Subcutaneous abdominal adipose tissue (tissue), 5 donors: ENCODE measurements around the gene UNKL.

Experiments used
- H3K27ac ChIP-seq: one replicate; pipeline ENCODE4 v1.7.0; 2013; ENCODE audit warnings: low read depth, mild to moderate bottlenecking, inconsistent platforms, low read length, moderate library complexity
- H3K27me3 ChIP-seq, 5 donors: one replicate each; pipeline ENCODE4 v1.7.0; 2013; ENCODE audit warnings: low read length in 5 of 5, inconsistent platforms in 1 of 5; ENCODE audit not compliant: control insufficient read depth in 5 of 5, insufficient read depth in 4 of 5
- H3K36me3 ChIP-seq, 5 donors: one replicate each; pipeline ENCODE4 v1.7.0; 2013; ENCODE audit warnings: low read length in 5 of 5; ENCODE audit not compliant: control insufficient read depth in 5 of 5, insufficient read depth in 5 of 5
- H3K4me1 ChIP-seq, 5 donors: one replicate each; pipeline ENCODE4 v1.7.0; 2013; ENCODE audit warnings: low read length in 5 of 5, mild to moderate bottlenecking in 3 of 5, moderate library complexity in 1 of 5; ENCODE audit not compliant: control insufficient read depth in 5 of 5, insufficient read depth in 5 of 5
- H3K4me3 ChIP-seq, 5 donors: one replicate each; pipeline ENCODE4 v1.7.0; 2013; ENCODE audit warnings: low read length in 5 of 5, low read depth in 1 of 5
- H3K9ac ChIP-seq, 5 donors: one replicate each; pipeline ENCODE4 v1.7.0; 2013; ENCODE audit warnings: low read length in 5 of 5, mild to moderate bottlenecking in 4 of 5, moderate library complexity in 3 of 5
- H3K9me3 ChIP-seq, 5 donors: one replicate each; pipeline ENCODE4 v1.7.0; 2013; ENCODE audit warnings: low read length in 5 of 5; ENCODE audit not compliant: control insufficient read depth in 5 of 5
- donor health status: healthy.
- donor health status: healthy.
- donor health status: healthy.
- donor health status: healthy.
- donor health status: healthy.

The UNKL gene

DNA sequence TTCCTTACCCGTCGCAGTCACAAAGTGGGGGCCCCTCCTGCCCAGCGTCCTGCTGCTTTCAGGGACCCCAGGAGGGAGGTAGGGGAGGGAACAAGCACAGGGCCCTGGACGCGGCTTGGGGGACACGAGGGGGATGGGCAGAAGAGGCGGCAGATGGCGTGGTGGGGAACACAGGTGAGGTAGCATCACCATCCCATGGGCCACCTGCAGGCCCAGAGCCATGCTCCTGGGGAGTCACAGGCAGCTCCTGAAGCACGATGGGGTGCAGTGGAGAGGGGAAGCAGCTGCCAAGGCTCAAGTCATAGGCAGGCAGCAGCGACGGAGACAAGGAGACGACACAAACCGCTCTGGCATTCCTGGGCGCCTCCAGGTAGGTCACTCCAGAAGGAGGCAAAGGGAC, 10.8 kb downstream of the UNKL start:
- H3K9ac ChIP-seq, result no peak overlapping the region
- H3K36me3 ChIP-seq, result peaks cover 0 to 66% (median 54%) of the 10 kb centered on the region in 5 donors
- no peaks in the 10 kb centered on the region for H3K9me3 ChIP-seq
- peaks cover 3 to 13% (median 12%) of the 10 kb centered on the region in 5 donors for H3K4me1 ChIP-seq
- H3K27me3 ChIP-seq, result peaks cover 0 to 3% (median 0%) of the 10 kb centered on the region in 5 donors
- no peak overlapping the region for H3K27ac ChIP-seq
- H3K4me3 ChIP-seq, result no peak overlapping the region

DNA sequence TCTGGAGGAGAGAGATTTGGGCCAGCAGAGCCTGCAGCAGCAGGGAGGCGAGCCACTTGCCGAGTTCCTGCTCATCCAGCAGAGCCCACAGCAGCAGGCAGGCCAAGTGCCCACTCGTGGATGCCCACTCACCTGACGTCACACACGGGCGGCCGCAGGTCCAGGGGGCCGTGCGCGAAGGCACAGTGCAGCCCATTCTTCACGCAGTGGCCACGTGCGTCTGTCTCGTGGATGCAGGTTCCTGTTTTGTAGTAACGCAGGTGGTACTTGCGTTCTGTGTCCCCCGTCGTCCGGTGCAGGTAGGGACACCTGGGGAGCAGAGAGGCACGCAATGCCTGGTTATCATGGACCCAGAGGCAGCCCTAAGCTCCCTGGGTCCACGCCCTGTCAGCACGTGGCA, 11.5 kb downstream of the UNKL start:
- Histone ChIP-seq H3K4me1 (peaks cover 3 to 7% (median 6%) of the 10 kb centered on the region in 5 donors), H3K36me3 (peaks cover 0 to 73% (median 61%) of the 10 kb centered on the region in 5 donors), H3K27me3 (peaks cover 0 to under 1% (median 0%) of the 10 kb centered on the region in 5 donors), H3K9ac (no peak overlapping the region), H3K9me3 (no peaks in the 10 kb centered on the region), H3K27ac (no peak overlapping the region), H3K4me3 (no peak overlapping the region)

DNA sequence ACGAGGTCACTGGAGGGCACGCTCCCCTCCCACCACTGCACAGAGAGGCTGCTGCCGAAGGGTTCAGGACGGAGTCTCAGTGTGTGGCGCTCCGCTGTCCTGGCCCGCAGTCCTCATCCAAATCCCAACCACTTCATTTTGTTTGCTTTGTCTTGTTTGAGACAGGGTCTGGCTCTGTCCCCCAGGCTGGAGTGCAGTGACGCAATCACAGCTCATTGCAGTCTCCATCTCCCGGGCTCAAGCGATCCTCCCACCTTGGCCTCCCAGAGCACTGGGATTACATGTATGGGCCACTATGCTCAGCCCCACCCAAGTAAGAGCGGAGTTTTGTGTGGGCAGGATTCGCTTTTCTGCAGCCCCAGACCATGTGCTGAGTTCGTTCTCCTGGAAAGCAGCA, 12.7 kb downstream of the UNKL start:
- Histone ChIP-seq H3K4me1 (no peaks in the 10 kb centered on the region), H3K9me3 (no peaks in the 10 kb centered on the region), H3K9ac (no peak overlapping the region), H3K27ac (no peak overlapping the region), H3K36me3 (peaks cover 0 to 81% (median 69%) of the 10 kb centered on the region in 5 donors), H3K27me3 (no peaks in the 10 kb centered on the region), H3K4me3 (no peak overlapping the region)

DNA sequence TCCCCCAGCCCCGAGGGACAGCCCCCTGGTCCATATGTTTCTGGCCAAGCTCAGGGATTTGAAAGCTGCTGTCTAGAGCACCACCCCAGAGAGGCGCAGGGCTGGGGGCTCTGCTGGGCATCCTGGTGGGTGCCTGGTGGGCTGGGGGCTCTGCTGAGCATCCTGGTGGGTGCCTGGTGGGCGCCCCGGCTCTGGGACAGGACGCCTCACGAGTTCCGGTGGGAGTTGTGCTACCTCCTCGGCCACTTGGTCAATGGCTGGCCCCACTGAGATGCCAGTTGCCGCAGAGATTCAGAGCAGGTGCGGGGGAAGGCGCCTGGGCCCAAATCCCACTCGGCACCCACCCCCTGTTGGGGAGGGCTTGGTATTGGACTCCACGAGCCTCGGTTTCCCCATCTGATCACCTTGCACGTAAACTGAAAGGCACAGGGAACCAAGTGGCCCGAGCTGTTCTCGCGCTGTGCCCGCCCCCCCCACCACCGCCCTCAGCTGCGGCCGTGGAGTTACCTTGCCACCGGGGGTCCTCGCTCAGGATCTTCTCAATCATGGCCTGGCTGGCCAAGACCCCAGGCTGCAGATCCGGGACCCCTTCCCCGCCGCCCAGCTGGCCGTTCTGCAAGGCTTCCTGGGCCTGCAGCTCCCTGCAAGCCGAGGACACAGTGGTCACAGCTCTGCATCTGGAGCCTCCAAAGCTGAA, 13.3 kb downstream of the UNKL start:
- no peaks in the 10 kb centered on the region for H3K9me3 ChIP-seq
- H3K27me3 ChIP-seq, result no peaks in the 10 kb centered on the region
- no peak overlapping the region for H3K4me3 ChIP-seq
- peaks cover 0 to 81% (median 71%) of the 10 kb centered on the region in 5 donors for H3K36me3 ChIP-seq
- H3K4me1 ChIP-seq, result no peaks in the 10 kb centered on the region
- no peak overlapping the region for H3K9ac ChIP-seq
- no peak overlapping the region for H3K27ac ChIP-seq

DNA sequence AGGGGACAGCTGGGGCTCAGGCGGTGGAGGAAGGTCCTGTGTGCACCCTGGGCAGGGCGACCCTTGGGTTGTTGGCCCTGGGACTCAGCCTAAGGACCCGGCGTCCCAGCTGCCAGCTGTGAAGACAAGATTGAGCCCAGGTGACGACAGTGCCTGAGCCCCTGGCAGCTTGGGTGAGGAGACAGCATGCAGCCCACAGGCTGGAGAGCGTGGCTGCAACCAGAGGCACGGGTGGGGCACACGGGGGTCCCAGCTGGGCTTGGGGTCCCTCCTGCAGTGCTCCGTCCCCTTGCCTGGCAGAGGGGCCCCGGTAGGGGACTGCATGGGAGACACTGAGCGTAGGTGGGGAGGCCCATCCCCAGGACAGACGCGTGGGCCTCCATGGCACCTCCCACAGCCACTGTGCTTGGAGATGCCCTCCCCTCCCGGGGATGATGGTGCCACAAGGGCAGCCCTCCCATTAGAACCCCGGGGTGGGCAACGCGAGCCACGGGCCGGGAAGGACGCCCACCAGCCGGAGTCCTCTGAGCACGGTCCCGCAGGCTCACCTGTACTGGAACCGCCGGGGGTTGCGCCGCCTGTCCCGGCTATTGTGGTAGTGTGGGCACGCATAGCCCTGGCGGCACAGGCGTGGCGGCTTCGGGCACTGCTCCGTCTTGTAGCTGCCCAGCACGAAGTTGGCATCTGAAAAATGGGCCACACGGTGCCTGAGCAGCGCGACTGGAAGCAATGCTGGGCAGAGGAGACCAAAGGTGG, 15.5 kb downstream of the UNKL start:
- H3K27ac ChIP-seq, result no peak overlapping the region
- no peaks in the 10 kb centered on the region for H3K4me1 ChIP-seq
- H3K36me3 ChIP-seq, result peaks cover 0 to 86% (median 74%) of the 10 kb centered on the region in 5 donors
- H3K4me3 ChIP-seq, result no peak overlapping the region
- H3K27me3 ChIP-seq, result no peaks in the 10 kb centered on the region
- no peaks in the 10 kb centered on the region for H3K9me3 ChIP-seq
- no peak overlapping the region for H3K9ac ChIP-seq

DNA sequence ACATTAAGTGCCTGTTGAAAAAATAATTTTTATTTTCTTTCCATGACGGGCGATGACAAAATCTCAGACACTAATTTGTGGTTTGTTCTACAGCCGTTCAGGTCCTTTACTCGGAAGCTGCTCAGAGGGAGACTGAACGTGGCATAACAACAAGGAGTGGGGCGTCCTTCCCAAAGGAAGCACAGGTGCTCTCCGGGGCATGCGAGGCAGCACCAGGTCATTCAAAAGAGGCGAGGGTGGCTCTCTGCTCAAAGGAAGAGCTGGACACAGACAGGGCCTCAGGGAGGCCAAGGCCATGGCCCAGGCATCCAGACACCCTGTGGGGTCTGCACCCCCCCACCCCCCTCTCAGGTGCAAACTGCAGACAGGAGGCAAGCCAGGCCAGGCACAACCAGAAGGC, 16.2 kb downstream of the UNKL start:
- Histone ChIP-seq H3K9ac (no peak overlapping the region), H3K27me3 (no peaks in the 10 kb centered on the region), H3K27ac (no peak overlapping the region), H3K9me3 (no peaks in the 10 kb centered on the region), H3K4me1 (no peaks in the 10 kb centered on the region), H3K4me3 (no peak overlapping the region), H3K36me3 (peaks cover 0 to 86% (median 74%) of the 10 kb centered on the region in 5 donors)

DNA sequence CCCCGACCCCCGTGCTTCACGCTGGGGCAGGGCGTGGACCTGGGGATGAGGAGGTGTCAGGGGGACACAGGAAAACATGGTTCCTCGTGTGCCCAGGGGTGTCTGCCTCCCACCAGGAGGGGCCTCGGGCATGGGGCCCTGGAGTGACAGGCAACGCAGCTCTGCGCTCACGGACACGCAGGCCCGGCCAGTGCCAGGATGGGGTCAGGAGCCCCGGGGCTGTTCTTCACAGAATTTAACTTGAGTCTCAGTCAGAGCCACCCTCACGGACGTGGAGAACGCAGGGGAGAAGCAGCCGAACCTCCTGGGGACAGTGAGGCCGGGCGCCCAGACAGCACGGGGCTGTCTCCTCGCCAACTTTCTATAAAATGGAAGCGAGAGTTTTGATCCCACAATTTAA, 16.7 kb downstream of the UNKL start:
- no peaks in the 10 kb centered on the region for H3K27me3 ChIP-seq
- peaks cover 0 to 86% (median 74%) of the 10 kb centered on the region in 5 donors for H3K36me3 ChIP-seq
- H3K9ac ChIP-seq, result no peak overlapping the region
- no peak overlapping the region for H3K4me3 ChIP-seq
- no peaks in the 10 kb centered on the region for H3K9me3 ChIP-seq
- H3K27ac ChIP-seq, result no peak overlapping the region
- H3K4me1 ChIP-seq, result no peaks in the 10 kb centered on the region

DNA sequence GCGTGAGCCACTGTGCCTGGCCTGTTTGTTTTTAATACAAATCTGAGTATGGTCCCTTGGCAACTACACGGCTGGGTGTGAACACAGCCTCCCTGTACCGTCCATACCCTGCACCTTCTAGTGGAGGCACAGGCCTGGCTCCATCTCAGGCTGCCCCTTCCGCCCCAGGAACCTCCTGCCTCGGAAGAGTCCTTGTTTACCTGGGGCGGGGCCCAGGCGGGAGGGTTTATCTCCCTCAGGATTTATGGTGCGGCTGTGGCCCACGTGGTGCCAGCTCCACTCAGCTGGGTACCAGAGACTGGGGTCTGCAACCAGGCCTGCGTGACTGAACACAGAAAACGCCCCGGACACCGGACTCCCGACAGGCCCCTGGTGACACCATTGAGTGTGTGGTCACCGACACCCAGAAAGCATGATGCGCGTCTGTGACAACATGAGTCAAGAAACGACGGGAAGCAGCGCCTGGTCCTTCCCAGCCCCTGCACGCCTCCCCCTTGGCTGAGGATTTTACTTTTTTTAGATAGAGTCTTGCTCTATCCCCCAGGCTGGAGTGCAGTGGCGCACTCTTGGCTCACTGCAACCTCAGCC, 19.0 kb downstream of the UNKL start:
- H3K9me3 ChIP-seq, result no peaks in the 10 kb centered on the region
- H3K27me3 ChIP-seq, result no peaks in the 10 kb centered on the region
- peaks cover 0 to 84% (median 73%) of the 10 kb centered on the region in 5 donors for H3K36me3 ChIP-seq
- no peak overlapping the region for H3K9ac ChIP-seq
- H3K4me3 ChIP-seq, result no peak overlapping the region
- H3K4me1 ChIP-seq, result no peaks in the 10 kb centered on the region
- H3K27ac ChIP-seq, result no peak overlapping the region

DNA sequence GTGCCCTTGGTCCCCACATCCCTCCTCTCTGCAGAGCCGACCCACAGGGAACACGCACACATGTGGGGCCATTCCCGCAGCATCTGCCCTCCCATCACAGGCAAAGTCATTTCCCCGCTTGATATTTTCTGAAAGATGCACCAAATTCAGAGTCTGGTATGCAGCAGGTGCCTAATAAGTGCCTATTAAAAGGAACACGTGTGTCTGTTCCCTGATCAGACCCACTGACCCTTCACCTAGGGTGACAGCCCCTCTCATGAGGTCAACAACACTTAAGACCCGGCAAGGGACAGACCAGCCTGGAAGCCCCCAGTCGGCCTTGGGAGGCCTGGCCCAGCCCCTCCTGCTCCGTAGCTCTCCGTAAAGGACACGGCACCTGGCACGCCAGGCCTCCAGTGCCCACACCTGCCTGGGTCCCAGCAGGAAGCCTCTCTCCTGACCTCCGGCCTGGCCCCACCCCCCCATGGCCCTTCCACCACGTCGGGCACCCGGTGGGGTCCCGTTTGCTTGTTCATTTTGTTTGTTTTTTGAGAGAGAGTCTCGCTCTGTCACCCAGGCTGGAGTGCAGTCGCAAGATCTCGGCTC, 20.0 kb downstream of the UNKL start:
- peaks cover 0 to 86% (median 77%) of the 10 kb centered on the region in 5 donors for H3K36me3 ChIP-seq
- H3K4me1 ChIP-seq, result no peaks in the 10 kb centered on the region

More for the DNA sequence above, 20.0 kb downstream of the UNKL start:
- no peak overlapping the region for H3K27ac ChIP-seq
- H3K27me3 ChIP-seq, result no peaks in the 10 kb centered on the region
- H3K4me3 ChIP-seq, result no peak overlapping the region
- H3K9me3 ChIP-seq, result no peaks in the 10 kb centered on the region
- H3K9ac ChIP-seq, result no peak overlapping the region
